ENCODE data around the gene CCND2. TPM values are rescaled to one million over a fixed set of nuclear protein-coding genes. Genes with fewer than 3 reads are reported as not detected.
A peak's percentile ranks its signal among the peaks of the same experiment; 100 is the strongest.

Gene CCND2
- polyA plus RNA-seq, 3 donors: 3.6 to 6.8 (median 3.9) TPM

DNA sequence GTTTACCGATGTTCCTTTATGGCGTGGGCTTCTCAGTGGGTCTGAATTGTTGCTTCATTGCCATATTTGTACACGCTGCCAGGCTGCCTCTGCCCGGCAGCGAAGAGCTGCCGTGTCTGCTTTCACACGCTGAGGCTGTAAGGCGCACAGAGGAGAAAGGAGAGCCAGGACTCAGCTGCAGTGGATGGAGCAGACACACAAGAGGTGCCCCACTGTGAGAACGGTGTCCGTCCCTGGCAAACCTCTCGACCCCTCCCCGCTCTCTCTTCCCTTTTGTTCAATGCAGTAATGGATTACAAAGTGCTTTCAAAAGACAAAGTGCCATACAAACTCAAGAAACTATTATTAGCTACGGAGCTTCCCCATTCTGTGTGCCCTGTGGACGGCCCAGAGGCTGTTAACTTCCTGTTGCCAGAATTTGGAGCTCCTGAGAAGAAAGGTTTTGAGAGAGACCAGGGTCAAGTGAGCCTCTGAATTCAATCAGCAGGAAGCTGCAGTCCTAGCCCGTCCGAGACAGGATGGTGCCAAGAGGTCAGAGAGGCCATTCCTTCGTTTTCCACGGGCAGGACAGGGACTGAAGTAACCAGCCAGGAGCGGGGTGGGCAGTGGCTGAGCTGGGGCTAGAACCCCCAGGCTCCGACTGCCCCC is 15.8 kb downstream of the CCND2 start:
- peak overlapping the region; percentile 71 for H3K9ac ChIP-seq (ENCODE audit: insufficient read depth, low read length, poor library complexity, severe bottlenecking)
- H2AFZ ChIP-seq (ENCODE audit: insufficient read depth, low read depth, low read length, poor library complexity, severe bottlenecking): peak overlapping the region; percentile 76
- H3K4me3 ChIP-seq (replicated peaks in 1 of 3; ENCODE audit: low read depth in 2 of 3, low read length in 3 of 3): peak overlapping the region; percentile 47 to 79 (median 49)
- H3K36me3 Mint-ChIP-seq: peaks cover 44 to 59% of the 10 kb centered on the region in 2 donors
- DNase-seq: peak; percentile 74 to 83 (median 76)
- peaks cover 75% of the 10 kb centered on the region for H3K4me1 Mint-ChIP-seq
- peaks cover 0 to 4% (median 2%) of the 10 kb centered on the region in 3 donors for H3K27me3 Mint-ChIP-seq (ENCODE audit: low read depth in 3 of 3)
- no peaks in the 10 kb centered on the region for H3K27me3 ChIP-seq (ENCODE audit: control insufficient read depth in 2 of 2, insufficient read depth in 2 of 2, low read length in 2 of 2)
- peak overlapping the region; percentile 96 to 97 for H3K27ac ChIP-seq (ENCODE audit: low read depth in 1 of 2, low read length in 2 of 2)
- WGBS (ENCODE audit: insufficient coverage): 5% methylated on average over 18 of the region's 20 CpGs
- H3K4me2 ChIP-seq (replicated peaks; ENCODE audit: extremely low read depth, low read length, poor library complexity, severe bottlenecking): peak overlapping the region; percentile 87
- peaks cover 0 to 22% of the 10 kb centered on the region in 2 donors for H3K36me3 ChIP-seq (replicated peaks in 1 of 2; ENCODE audit: control insufficient read depth in 1 of 2, insufficient read depth in 2 of 2, low read length in 2 of 2)
- H3K9me3 Mint-ChIP-seq: peaks cover 0 to 2% (median 0%) of the 10 kb centered on the region in 7 donors
- no peaks in the 10 kb centered on the region for H3K9me3 ChIP-seq (replicated peaks in 1 of 2; ENCODE audit: control insufficient read depth in 1 of 2, insufficient read depth in 1 of 2, low read length in 2 of 2)
- H3K27ac Mint-ChIP-seq: peak overlapping the region; percentile 96 to 99 (median 98)
- H3K4me1 ChIP-seq (ENCODE audit: control insufficient read depth in 1 of 2, insufficient read depth in 2 of 2, low read length in 2 of 2): peaks cover 51 to 62% of the 10 kb centered on the region in 2 donors
- TF ChIP-seq, protein P1, sequence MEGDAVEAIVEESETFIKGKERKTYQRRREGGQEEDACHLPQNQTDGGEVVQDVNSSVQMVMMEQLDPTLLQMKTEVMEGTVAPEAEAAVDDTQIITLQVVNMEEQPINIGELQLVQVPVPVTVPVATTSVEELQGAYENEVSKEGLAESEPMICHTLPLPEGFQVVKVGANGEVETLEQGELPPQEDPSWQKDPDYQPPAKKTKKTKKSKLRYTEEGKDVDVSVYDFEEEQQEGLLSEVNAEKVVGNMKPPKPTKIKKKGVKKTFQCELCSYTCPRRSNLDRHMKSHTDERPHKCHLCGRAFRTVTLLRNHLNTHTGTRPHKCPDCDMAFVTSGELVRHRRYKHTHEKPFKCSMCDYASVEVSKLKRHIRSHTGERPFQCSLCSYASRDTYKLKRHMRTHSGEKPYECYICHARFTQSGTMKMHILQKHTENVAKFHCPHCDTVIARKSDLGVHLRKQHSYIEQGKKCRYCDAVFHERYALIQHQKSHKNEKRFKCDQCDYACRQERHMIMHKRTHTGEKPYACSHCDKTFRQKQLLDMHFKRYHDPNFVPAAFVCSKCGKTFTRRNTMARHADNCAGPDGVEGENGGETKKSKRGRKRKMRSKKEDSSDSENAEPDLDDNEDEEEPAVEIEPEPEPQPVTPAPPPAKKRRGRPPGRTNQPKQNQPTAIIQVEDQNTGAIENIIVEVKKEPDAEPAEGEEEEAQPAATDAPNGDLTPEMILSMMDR (IDR thresholded peaks at IDR 0.05): no peak
- intact Hi-C loops (cut with micrococcal nuclease): loop anchor here in 1 of 2 donors (5.0 kb wide), 1 partner anchor 33 kb away; the partner anchor contains the start of gene TIGAR
- H3K79me2 ChIP-seq (ENCODE audit: insufficient read depth, low read length): peaks cover 41% of the 10 kb centered on the region
- no peaks in the 10 kb centered on the region for H4K20me1 ChIP-seq (ENCODE audit: insufficient read depth, low read length)
- H3K4me3 Mint-ChIP-seq: peak overlapping the region; percentile 86 to 98

GRCh38 chr12:4289998-4290790 is 16.6 kb downstream of the CCND2 start:
- no peak for DNase-seq
- H3K27ac ChIP-seq (ENCODE audit: low read depth in 1 of 2, low read length in 2 of 2): peak overlapping the region; percentile 96 to 97
- peaks cover 48% of the 10 kb centered on the region for H3K79me2 ChIP-seq (ENCODE audit: insufficient read depth, low read length)
- Mint-ChIP-seq H3K4me1 (peaks cover 75% of the 10 kb centered on the region), H3K9me3 (peaks cover 0 to 2% (median 0%) of the 10 kb centered on the region in 7 donors), H3K27me3 (ENCODE audit: low read depth in 3 of 3) (peaks cover 0 to 4% (median 2%) of the 10 kb centered on the region in 3 donors), H3K27ac (peak overlapping the region; percentile 96 to 99 (median 98)), H3K4me3 (peak overlapping the region; percentile 86 to 98), H3K36me3 (peaks cover 41 to 57% of the 10 kb centered on the region in 2 donors)
- H2AFZ ChIP-seq (ENCODE audit: insufficient read depth, low read depth, low read length, poor library complexity, severe bottlenecking): peak overlapping the region; percentile 76
- intact Hi-C loops (cut with micrococcal nuclease): loop anchor here in 1 of 2 donors (5.0 kb wide), 1 partner anchor 32 kb away; the partner anchor contains the start of gene TIGAR
- peak overlapping the region; percentile 71 for H3K9ac ChIP-seq (ENCODE audit: insufficient read depth, low read length, poor library complexity, severe bottlenecking)
- peaks cover 6 to 28% of the 10 kb centered on the region in 2 donors for H3K36me3 ChIP-seq (replicated peaks in 1 of 2; ENCODE audit: control insufficient read depth in 1 of 2, insufficient read depth in 2 of 2, low read length in 2 of 2)
- no peaks in the 10 kb centered on the region for H3K9me3 ChIP-seq (replicated peaks in 1 of 2; ENCODE audit: control insufficient read depth in 1 of 2, insufficient read depth in 1 of 2, low read length in 2 of 2)
- no peaks in the 10 kb centered on the region for H3K27me3 ChIP-seq (ENCODE audit: control insufficient read depth in 2 of 2, insufficient read depth in 2 of 2, low read length in 2 of 2)
- H3K4me2 ChIP-seq (replicated peaks; ENCODE audit: extremely low read depth, low read length, poor library complexity, severe bottlenecking): peak overlapping the region; percentile 87
- TF ChIP-seq, protein P1 (IDR thresholded peaks at IDR 0.05): no peak
- no peaks in the 10 kb centered on the region for H4K20me1 ChIP-seq (ENCODE audit: insufficient read depth, low read length)
- peak overlapping the region in 2 of 3 experiments; percentile 49 to 79 for H3K4me3 ChIP-seq (replicated peaks in 1 of 3; ENCODE audit: low read depth in 2 of 3, low read length in 3 of 3)
- 89% methylated on average over 17 of the region's 28 CpGs for WGBS (ENCODE audit: insufficient coverage)
- H3K4me1 ChIP-seq (ENCODE audit: control insufficient read depth in 1 of 2, insufficient read depth in 2 of 2, low read length in 2 of 2): peaks cover 51 to 62% of the 10 kb centered on the region in 2 donors
